ENCODE results near the gene KMT2C.
"Not testable (repeated sequence)": the region's sequence is repeated elsewhere in the genome, so short reads cannot be mapped to it uniquely, and the experiment has no call there.

KMT2C gene

GRCh38 chr7:152286972-152287371, 148.8 kb downstream of the KMT2C start:
- not testable (repeated sequence) for DNase-seq

GRCh38 chr7:152286219-152286618, 149.6 kb downstream of the KMT2C start:
- not testable (repeated sequence) for DNase-seq

- not testable (repeated sequence) for DNase-seq
Measured at GRCh38 chr7:152284998-152285397, 150.8 kb downstream of the KMT2C start.

- not testable (repeated sequence) for DNase-seq
Measured at GRCh38 chr7:152277687-152278086, 158.1 kb downstream of the KMT2C start.

- DNase-seq, result not testable (repeated sequence)
Measured at GRCh38 chr7:152270427-152270826, 165.4 kb downstream of the KMT2C start.

GRCh38 chr7:152266859-152267258, 168.9 kb downstream of the KMT2C start:
- not testable (repeated sequence) for DNase-seq

- not testable (repeated sequence) for DNase-seq
Measured at GRCh38 chr7:152264915-152265314, 170.9 kb downstream of the KMT2C start.

- not testable (repeated sequence) for DNase-seq
Measured at GRCh38 chr7:152262146-152262545, 173.7 kb downstream of the KMT2C start.

- not testable (repeated sequence) for DNase-seq
Measured at GRCh38 chr7:152259645-152260044, 176.2 kb downstream of the KMT2C start.

GRCh38 chr7:152247851-152248250, 188.0 kb downstream of the KMT2C start:
- not testable (repeated sequence) for DNase-seq

GRCh38 chr7:152245417-152245816, 190.4 kb downstream of the KMT2C start:
- DNase-seq, result not testable (repeated sequence)

GRCh38 chr7:152243464-152243863, 192.3 kb downstream of the KMT2C start:
- DNase-seq, result not testable (repeated sequence)

GRCh38 chr7:152241301-152241700, 194.5 kb downstream of the KMT2C start:
- DNase-seq, result not testable (repeated sequence)

GRCh38 chr7:152236306-152236705, 199.5 kb downstream of the KMT2C start:
- not testable (repeated sequence) for DNase-seq

GRCh38 chr7:152234421-152234820, 201.4 kb downstream of the KMT2C start:
- DNase-seq, result not testable (repeated sequence)

GRCh38 chr7:152231089-152231488, 204.7 kb downstream of the KMT2C start:
- no peak for DNase-seq

- not testable (repeated sequence) for DNase-seq
Measured at GRCh38 chr7:152219556-152219955, 216.2 kb downstream of the KMT2C start.

GRCh38 chr7:152208766-152209165, 227.0 kb downstream of the KMT2C start:
- not testable (repeated sequence) for DNase-seq

GRCh38 chr7:152204417-152204816, 231.4 kb downstream of the KMT2C start:
- not testable (repeated sequence) for DNase-seq

GRCh38 chr7:152203095-152203494, 232.7 kb downstream of the KMT2C start:
- no peak for DNase-seq

GRCh38 chr7:152202056-152202455, 233.7 kb downstream of the KMT2C start:
- no peak for DNase-seq

GRCh38 chr7:152200395-152200794, 235.4 kb downstream of the KMT2C start:
- no peak for DNase-seq

GRCh38 chr7:152196391-152196790, 239.4 kb downstream of the KMT2C start:
- DNase-seq, result no peak

- DNase-seq, result no peak
Measured at GRCh38 chr7:152193880-152194279, 241.9 kb downstream of the KMT2C start.

- DNase-seq, result no peak
Measured at GRCh38 chr7:152189061-152189460, 246.7 kb downstream of the KMT2C start.

GRCh38 chr7:152185558-152185957, 250.2 kb downstream of the KMT2C start:
- DNase-seq, result no peak
